Neural cell (in vitro differentiated cells): ENCODE data around the gene RRBP1. TPM values are rescaled to one million over a fixed set of nuclear protein-coding genes. Genes with fewer than 3 reads are reported as not detected.

Experiments
- H2AFZ ChIP-seq: fragments of 200-600, 300-800 bp; sonication (generic), shearing (Covaris generic); 2 replicates; pipeline ENCODE4 v1.6.0; 2014; ENCODE audit warnings: low read depth, mild to moderate bottlenecking, antibody characterized with exemption, low read length, moderate library complexity
- H3F3A ChIP-seq: fragments of 200-600 bp; shearing (Covaris generic); 2 replicates; pipeline ENCODE4 v1.6.1; 2016; ENCODE audit warnings: mild to moderate bottlenecking, moderate library complexity, mixed read lengths, antibody characterized with exemption, low read length; ENCODE audit not compliant: insufficient read depth, poor library complexity, severe bottlenecking
- H3K27ac ChIP-seq: fragments of 200-600, 300-800 bp; sonication (generic), shearing (Covaris generic); 2 replicates; pipeline ENCODE4 v1.5.1; 2014; ENCODE audit warnings: mild to moderate bottlenecking, low read length, moderate library complexity
- H3K27me3 ChIP-seq: fragments of 300-800, 200-600 bp; sonication (generic), shearing (Covaris generic); 2 replicates; pipeline ENCODE4 v1.6.0; 2014; ENCODE audit warnings: mild to moderate bottlenecking, low read depth, low read length, moderate library complexity; ENCODE audit not compliant: insufficient read depth
- H3K36me3 ChIP-seq: fragments of 300-800, 200-600 bp; sonication (generic), shearing (Covaris generic); 2 replicates; pipeline ENCODE4 v1.5.1; 2014; ENCODE audit warnings: mild to moderate bottlenecking, antibody characterized with exemption, low read length, moderate library complexity; ENCODE audit not compliant: insufficient read depth
- H3K4me2 ChIP-seq: fragments of 300-800, 200-600 bp; sonication (generic), shearing (Covaris generic); 2 replicates; pipeline ENCODE4 v1.6.0; 2014; ENCODE audit warnings: mild to moderate bottlenecking, low read length
- H3K4me3 ChIP-seq: fragments of 300-800, 200-600 bp; sonication (generic), shearing (Covaris generic); 2 replicates; pipeline ENCODE4 v1.5.1; 2014; ENCODE audit warnings: mild to moderate bottlenecking, low read length, moderate library complexity
- H3K79me2 ChIP-seq: fragments of 200-600 bp; shearing (Covaris generic); replicated peaks from 2 replicates; pipeline ENCODE4 v1.6.0; 2014; ENCODE audit warnings: mild to moderate bottlenecking, low read length, moderate library complexity; ENCODE audit not compliant: insufficient read depth
- H3K9ac ChIP-seq: fragments of 300-800, 200-600 bp; sonication (generic), shearing (Covaris generic); 2 replicates; pipeline ENCODE4 v1.6.1; 2016; ENCODE audit warnings: mild to moderate bottlenecking, low read length, mixed read lengths
- H3K9me2 ChIP-seq: fragments of 200-600 bp; shearing (Covaris generic); 2 replicates; pipeline ENCODE4 v1.6.1; 2016; ENCODE audit warnings: mild to moderate bottlenecking, low read length, mixed read lengths; ENCODE audit not compliant: insufficient read depth
- H3K9me3 ChIP-seq: fragments of 200-600, 300-800 bp; sonication (generic), shearing (Covaris generic); 2 replicates; pipeline ENCODE4 v1.6.1; 2016; ENCODE audit warnings: mild to moderate bottlenecking, mixed run types, low read length, moderate library complexity, mixed read lengths
- H4K20me1 ChIP-seq: fragments of 200-600 bp; shearing (Covaris generic); 2 replicates; pipeline ENCODE4 v1.6.1; 2016; ENCODE audit warnings: mild to moderate bottlenecking, mixed run types; ENCODE audit not compliant: insufficient read depth
- EP300 ChIP-seq: fragments of 450-650 bp; conservative IDR thresholded peaks from 2 replicates; pipeline ENCODE4 v1.6.1; 2014; ENCODE audit warnings: antibody characterized with exemption, mild to moderate bottlenecking, moderate library complexity; ENCODE audit not compliant: poor library complexity, severe bottlenecking
- EZH2 ChIP-seq: fragments of 200-600, 300-800 bp; shearing (Covaris generic), sonication (generic); IDR thresholded peaks from 2 replicates; pipeline ENCODE4 v1.6.1; 2014; ENCODE audit warnings: antibody characterized with exemption, low read length, borderline replicate concordance, mild to moderate bottlenecking; ENCODE audit not compliant: insufficient read depth, poor library complexity, severe bottlenecking
- MXI1 ChIP-seq: fragments of 450-650 bp; conservative IDR thresholded peaks from 2 replicates; pipeline ENCODE4 v1.6.1; 2014; ENCODE audit warnings: antibody characterized with exemption, mild to moderate bottlenecking; ENCODE audit not compliant: poor library complexity, severe bottlenecking
- POLR2AphosphoS5 ChIP-seq: IDR thresholded peaks from 2 replicates; pipeline ENCODE4 v1.6.1; 2012
- RAD21 ChIP-seq: fragments of 450-650 bp; conservative IDR thresholded peaks from 2 replicates; pipeline ENCODE4 v1.6.1; 2014; ENCODE audit warnings: antibody characterized with exemption, mild to moderate bottlenecking, moderate library complexity
- REST ChIP-seq: IDR thresholded peaks from 2 replicates; pipeline ENCODE4 v1.6.1; 2012; ENCODE audit warnings: borderline replicate concordance
- SMC3 ChIP-seq: fragments of 450-650 bp; conservative IDR thresholded peaks from 2 replicates; pipeline ENCODE4 v1.6.1; 2014; ENCODE audit warnings: antibody characterized with exemption, mild to moderate bottlenecking, moderate library complexity; ENCODE audit not compliant: poor library complexity
- TAF1 ChIP-seq: IDR thresholded peaks from 2 replicates; pipeline ENCODE4 v1.6.1; 2012; ENCODE audit warnings: low read depth
- polyA plus RNA-seq: library from polyadenylated mRNA; depleted of rRNA; stranded (reverse); fragments of >200 nt; gene quantifications from 2 replicates; pipeline ENCODE4 v1.2.3, GENCODE V29; 2014
- TF ChIP-seq, protein P1 (sequence below): fragments of 450-650 bp; IDR thresholded peaks from 2 replicates; pipeline ENCODE4 v1.5.1; 2014; ENCODE audit warnings: antibody characterized with exemption, mild to moderate bottlenecking, moderate library complexity; ENCODE audit not compliant: poor library complexity, severe bottlenecking

The RRBP1 gene
- polyA plus RNA-seq, 1 donor from 2014 or later: 2.2 TPM

GRCh38 chr20:17731233-17731632, 49.2 kb upstream of the RRBP1 start:
- no peak overlapping the region for H3K4me3 ChIP-seq
- no peaks in the 10 kb centered on the region for H3K27me3 ChIP-seq
- H3F3A ChIP-seq: no peaks in the 10 kb centered on the region
- no peak overlapping the region for H3K9ac ChIP-seq
- no peaks in the 10 kb centered on the region for H4K20me1 ChIP-seq
- H2AFZ ChIP-seq: no peak overlapping the region
- no peak overlapping the region for H3K4me2 ChIP-seq
- H3K27ac ChIP-seq: no peak overlapping the region
- H3K79me2 ChIP-seq: no peaks in the 10 kb centered on the region
- TF ChIP-seq EZH2: no peak
- TF ChIP-seq POLR2AphosphoS5: no peak
- no peak for TF ChIP-seq TAF1
- no peak for TF ChIP-seq REST
- TF ChIP-seq MXI1: no peak
- TF ChIP-seq RAD21: no peak
- TF ChIP-seq EP300: no peak
- TF ChIP-seq, protein P1, sequence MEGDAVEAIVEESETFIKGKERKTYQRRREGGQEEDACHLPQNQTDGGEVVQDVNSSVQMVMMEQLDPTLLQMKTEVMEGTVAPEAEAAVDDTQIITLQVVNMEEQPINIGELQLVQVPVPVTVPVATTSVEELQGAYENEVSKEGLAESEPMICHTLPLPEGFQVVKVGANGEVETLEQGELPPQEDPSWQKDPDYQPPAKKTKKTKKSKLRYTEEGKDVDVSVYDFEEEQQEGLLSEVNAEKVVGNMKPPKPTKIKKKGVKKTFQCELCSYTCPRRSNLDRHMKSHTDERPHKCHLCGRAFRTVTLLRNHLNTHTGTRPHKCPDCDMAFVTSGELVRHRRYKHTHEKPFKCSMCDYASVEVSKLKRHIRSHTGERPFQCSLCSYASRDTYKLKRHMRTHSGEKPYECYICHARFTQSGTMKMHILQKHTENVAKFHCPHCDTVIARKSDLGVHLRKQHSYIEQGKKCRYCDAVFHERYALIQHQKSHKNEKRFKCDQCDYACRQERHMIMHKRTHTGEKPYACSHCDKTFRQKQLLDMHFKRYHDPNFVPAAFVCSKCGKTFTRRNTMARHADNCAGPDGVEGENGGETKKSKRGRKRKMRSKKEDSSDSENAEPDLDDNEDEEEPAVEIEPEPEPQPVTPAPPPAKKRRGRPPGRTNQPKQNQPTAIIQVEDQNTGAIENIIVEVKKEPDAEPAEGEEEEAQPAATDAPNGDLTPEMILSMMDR: no peak
- no peak for TF ChIP-seq SMC3
- H3K9me2 ChIP-seq: no peaks in the 10 kb centered on the region
- no peaks in the 10 kb centered on the region for H3K9me3 ChIP-seq
- H3K36me3 ChIP-seq: no peaks in the 10 kb centered on the region

GRCh38 chr20:17730071-17730470, 48.0 kb upstream of the RRBP1 start:
- no peaks in the 10 kb centered on the region for H3K36me3 ChIP-seq
- TF ChIP-seq REST (no peak), EZH2 (no peak), TAF1 (no peak), POLR2AphosphoS5 (no peak), MXI1 (no peak), RAD21 (no peak), EP300 (no peak), SMC3 (no peak)
- TF ChIP-seq, protein P1: no peak
- H3K4me3 ChIP-seq: no peak overlapping the region
- no peaks in the 10 kb centered on the region for H3K79me2 ChIP-seq
- no peaks in the 10 kb centered on the region for H3F3A ChIP-seq
- no peaks in the 10 kb centered on the region for H3K9me2 ChIP-seq
- no peak overlapping the region for H3K4me2 ChIP-seq
- no peak overlapping the region for H3K27ac ChIP-seq
- no peaks in the 10 kb centered on the region for H3K9me3 ChIP-seq
- no peak overlapping the region for H3K9ac ChIP-seq
- no peaks in the 10 kb centered on the region for H3K27me3 ChIP-seq
- no peak overlapping the region for H2AFZ ChIP-seq
- H4K20me1 ChIP-seq: no peaks in the 10 kb centered on the region
